GM21576 (cell line): ENCODE results near the gene REP15.
"Not testable (repeated sequence)": the region's sequence is repeated elsewhere in the genome, so short reads cannot be mapped to it uniquely, and the experiment has no call there.

Experiments used
- ATAC-seq: cut with Tn5 transposase; IDR thresholded peaks from one replicate; pipeline ENCODE4 v1.9.1; 2021; ENCODE audit warnings: mild to moderate bottlenecking, moderate library complexity; ENCODE audit not compliant: unreplicated experiment

Gene REP15

GRCh38 chr12:27696864-27697564 lies 767 bp downstream of the REP15 start:
- no peak for ATAC-seq

GRCh38 chr12:27703720-27704452 lies 7.6 kb downstream of the REP15 start:
- peak; percentile 88 for ATAC-seq

GRCh38 chr12:27705263-27705662 lies 9.0 kb downstream of the REP15 start:
- no peak for ATAC-seq

- no peak for ATAC-seq
Measured at GRCh38 chr12:27707216-27707615, 11.0 kb downstream of the REP15 start.

GRCh38 chr12:27709212-27709931 lies 13.1 kb downstream of the REP15 start:
- no peak for ATAC-seq

- ATAC-seq = peak; percentile 36
Measured at GRCh38 chr12:27709932-27710591, 13.8 kb downstream of the REP15 start.

- ATAC-seq = peak; percentile 97
Measured at GRCh38 chr12:27710592-27711316, 14.5 kb downstream of the REP15 start, which contains the start of gene MRPS35. MRPS35 (plus strand) TSS chr12:27710832; CDS start chr12:27710844, 12 bp downstream.

GRCh38 chr12:27711317-27711682 lies 15.1 kb downstream of the REP15 start:
- peak; percentile 11 for ATAC-seq

GRCh38 chr12:27711967-27712366 lies 15.7 kb downstream of the REP15 start:
- no peak for ATAC-seq

GRCh38 chr12:27723212-27723611 lies 27.0 kb downstream of the REP15 start:
- no peak for ATAC-seq

- ATAC-seq = no peak
Measured at GRCh38 chr12:27730097-27730588, 33.9 kb downstream of the REP15 start.

GRCh38 chr12:27732281-27732680 lies 36.0 kb downstream of the REP15 start:
- ATAC-seq = no peak

- peak; percentile 71 for ATAC-seq
Measured at GRCh38 chr12:27733052-27733656, 36.9 kb downstream of the REP15 start.

GRCh38 chr12:27733791-27734190 lies 37.5 kb downstream of the REP15 start:
- ATAC-seq = no peak

GRCh38 chr12:27734321-27734720 lies 38.1 kb downstream of the REP15 start:
- not testable (repeated sequence) for ATAC-seq

- ATAC-seq = no peak
Measured at GRCh38 chr12:27743601-27744000, 47.4 kb downstream of the REP15 start.

- not testable (repeated sequence) for ATAC-seq
Measured at GRCh38 chr12:27745734-27746133, 49.5 kb downstream of the REP15 start.
